ENCODE data around the gene P2RY10.

- TF ChIP-seq YY1 (IDR thresholded peaks at IDR 0.05; ENCODE audit: insufficient read depth, insufficient read length), result no peak
- no peak for TF ChIP-seq ZNF274 (IDR thresholded peaks at IDR 0.05; ENCODE audit: low read depth, low read length)
- no peak for TF ChIP-seq SUZ12 (IDR thresholded peaks at IDR 0.05; ENCODE audit: extremely low read depth, insufficient read depth, insufficient read length)
These were observed 13.4 kb upstream of the P2RY10 start for GRCh38 chrX:78931814-78932213.

All from NT2/D1 (cell line).